ENCODE data around the gene PDE1C. TPM values are rescaled to one million over a fixed set of nuclear protein-coding genes. Genes with fewer than 3 reads are reported as not detected.

PDE1C gene
- total RNA-seq, 2 experiments from 2014 or later: not detected

GRCh38 chr7:31855530-31855929 lies 214.7 kb downstream of the PDE1C start:
- Histone ChIP-seq H3K27ac (ENCODE audit: low read depth, low read length, poor library complexity, severe bottlenecking) (no peak overlapping the region), H3K79me2 (ENCODE audit: insufficient read depth, low read depth, low read length) (no peaks in the 10 kb centered on the region), H3K9me3 (ENCODE audit: low read length) (no peaks in the 10 kb centered on the region), H2AFZ (ENCODE audit: low read length) (no peak overlapping the region), H3K4me2 (ENCODE audit: low read length) (no peak overlapping the region), H3K4me3 (ENCODE audit: low read depth, low read length, poor library complexity, severe bottlenecking) (no peak overlapping the region), H3K36me3 (ENCODE audit: insufficient read depth, low read length) (no peaks in the 10 kb centered on the region), H3K4me1 (ENCODE audit: insufficient read depth, low read length, poor library complexity, severe bottlenecking) (no peaks in the 10 kb centered on the region), H4K20me1 (ENCODE audit: insufficient read depth, low read length) (no peaks in the 10 kb centered on the region), H3K9me2 (ENCODE audit: insufficient read depth, low read length) (no peaks in the 10 kb centered on the region)
- ChIA-PET POLR2A (no interaction called here), CTCF (ENCODE audit: unreplicated experiment) (no interaction called here)
- TF ChIP-seq EZH2phosphoT487 (IDR thresholded peaks at IDR 0.05; ENCODE audit: borderline replicate concordance, low read depth, low read length) (no peak), CTCF (conservative IDR thresholded peaks at IDR 0.05; ENCODE audit: low read length) (no peak)
- no peak for DNase-seq (ENCODE audit: low spot score)
- no TSS peak for BruUV-seq (replicated peaks)
- intact Hi-C loops (cut with micrococcal nuclease; ENCODE audit: unreplicated experiment): no loop called here

GRCh38 chr7:31853380-31853779 lies 216.8 kb downstream of the PDE1C start:
- Histone ChIP-seq H4K20me1 (ENCODE audit: insufficient read depth, low read length) (no peaks in the 10 kb centered on the region), H3K27ac (ENCODE audit: low read depth, low read length, poor library complexity, severe bottlenecking) (no peak overlapping the region), H3K4me2 (ENCODE audit: low read length) (no peak overlapping the region), H3K4me1 (ENCODE audit: insufficient read depth, low read length, poor library complexity, severe bottlenecking) (no peaks in the 10 kb centered on the region), H3K9me3 (ENCODE audit: low read length) (no peaks in the 10 kb centered on the region), H3K9me2 (ENCODE audit: insufficient read depth, low read length) (no peaks in the 10 kb centered on the region), H3K36me3 (ENCODE audit: insufficient read depth, low read length) (no peaks in the 10 kb centered on the region), H2AFZ (ENCODE audit: low read length) (no peak overlapping the region), H3K4me3 (ENCODE audit: low read depth, low read length, poor library complexity, severe bottlenecking) (no peak overlapping the region), H3K79me2 (ENCODE audit: insufficient read depth, low read depth, low read length) (no peaks in the 10 kb centered on the region)
- intact Hi-C loops (cut with micrococcal nuclease; ENCODE audit: unreplicated experiment): no loop called here
- ChIA-PET CTCF (ENCODE audit: unreplicated experiment) (no interaction called here), POLR2A (no interaction called here)
- DNase-seq (ENCODE audit: low spot score): no peak
- TF ChIP-seq CTCF (conservative IDR thresholded peaks at IDR 0.05; ENCODE audit: low read length): no peak
- TF ChIP-seq EZH2phosphoT487 (IDR thresholded peaks at IDR 0.05; ENCODE audit: borderline replicate concordance, low read depth, low read length): no peak
- no TSS peak for BruUV-seq (replicated peaks)

- H3K9me2 ChIP-seq (ENCODE audit: insufficient read depth, low read length): no peaks in the 10 kb centered on the region
- no peaks in the 10 kb centered on the region for H3K36me3 ChIP-seq (ENCODE audit: insufficient read depth, low read length)
- no peak overlapping the region for H2AFZ ChIP-seq (ENCODE audit: low read length)
- H3K4me1 ChIP-seq (ENCODE audit: insufficient read depth, low read length, poor library complexity, severe bottlenecking): no peaks in the 10 kb centered on the region
- no TSS peak for BruUV-seq (replicated peaks)
- CTCF ChIA-PET (ENCODE audit: unreplicated experiment): no interaction called here
- no peak overlapping the region for H3K4me3 ChIP-seq (ENCODE audit: low read depth, low read length, poor library complexity, severe bottlenecking)
- no peak overlapping the region for H3K27ac ChIP-seq (ENCODE audit: low read depth, low read length, poor library complexity, severe bottlenecking)
- no peak for TF ChIP-seq CTCF (conservative IDR thresholded peaks at IDR 0.05; ENCODE audit: low read length)
- no peak for TF ChIP-seq EZH2phosphoT487 (IDR thresholded peaks at IDR 0.05; ENCODE audit: borderline replicate concordance, low read depth, low read length)
- POLR2A ChIA-PET: no interaction called here
- no peaks in the 10 kb centered on the region for H3K79me2 ChIP-seq (ENCODE audit: insufficient read depth, low read depth, low read length)
- DNase-seq (ENCODE audit: low spot score): no peak
- H3K4me2 ChIP-seq (ENCODE audit: low read length): no peak overlapping the region
- intact Hi-C loops (cut with micrococcal nuclease; ENCODE audit: unreplicated experiment): no loop called here
- no peaks in the 10 kb centered on the region for H4K20me1 ChIP-seq (ENCODE audit: insufficient read depth, low read length)
- H3K9me3 ChIP-seq (ENCODE audit: low read length): no peaks in the 10 kb centered on the region
Observed at GRCh38 chr7:31852462-31852861, 217.7 kb downstream of the PDE1C start.
